ENCODE data around the gene CLDN2. TPM values are rescaled to one million over a fixed set of nuclear protein-coding genes. Genes with fewer than 3 reads are reported as not detected.

The CLDN2 gene
- total RNA-seq, 1 experiment from 2014 or later = not detected

DNA sequence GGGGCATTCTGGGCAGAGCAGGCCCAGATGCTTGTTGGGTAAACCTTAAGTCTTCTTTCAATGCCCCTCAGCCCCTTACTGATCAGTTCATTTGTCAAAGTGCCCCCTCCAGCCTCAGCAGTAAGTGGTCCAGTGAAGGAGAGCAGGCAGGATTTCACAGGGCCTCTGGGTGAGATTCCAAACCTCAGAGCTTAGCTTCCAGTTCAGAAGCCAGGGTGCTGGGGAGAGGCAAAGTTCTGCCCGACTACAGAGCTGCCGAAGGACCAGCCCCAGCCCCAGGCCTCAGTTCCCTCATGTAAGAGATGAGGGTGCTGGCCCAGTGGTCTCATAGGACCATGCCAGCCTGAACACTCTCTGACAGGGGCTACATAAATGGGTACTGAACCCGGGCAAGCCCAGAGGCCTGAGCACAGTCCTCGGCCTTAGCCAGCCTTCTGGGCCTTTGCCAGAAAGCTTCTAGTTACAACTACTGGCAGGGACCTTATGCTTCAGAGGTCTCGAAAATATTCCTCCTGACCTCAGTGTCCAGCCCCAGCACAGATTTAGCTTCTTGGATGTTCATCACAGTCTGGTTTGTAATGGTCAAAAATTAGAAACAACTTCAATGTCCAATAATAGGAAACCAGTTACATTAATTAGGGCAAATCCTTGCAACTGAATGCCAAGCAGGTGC, 16.2 kb upstream of the CLDN2 start:
- Histone ChIP-seq H3K27me3 (replicated peaks; ENCODE audit: insufficient read depth, low read depth, low read length, poor library complexity) (no peaks in the 10 kb centered on the region), H3K9me3 (ENCODE audit: low read depth, low read length, poor library complexity, severe bottlenecking) (no peaks in the 10 kb centered on the region), H3K36me3 (ENCODE audit: insufficient read depth, low read length, poor library complexity, severe bottlenecking) (no peaks in the 10 kb centered on the region), H3K4me3 (ENCODE audit: low read depth, low read length, poor library complexity, severe bottlenecking) (no peak overlapping the region), H3K4me1 (ENCODE audit: insufficient read depth, low read length, poor library complexity, severe bottlenecking) (no peaks in the 10 kb centered on the region), H3K27ac (ENCODE audit: low read depth, low read length, poor library complexity, severe bottlenecking) (no peak overlapping the region)
- ChIA-PET POLR2A (ENCODE audit: low non-redundant PET) (no interaction called here), CTCF (interaction anchor here (0.6 kb wide), 1 partner anchor 53 kb away, joined by 3 read pairs; no protein-coding TSS in a partner anchor)
- BruUV-seq (replicated peaks) = no TSS peak
- intact Hi-C loops (cut with micrococcal nuclease; ENCODE audit: unreplicated experiment) = no loop called here
- no peak for DNase-seq (ENCODE audit: low spot score)
- TF ChIP-seq CTCF (conservative IDR thresholded peaks at IDR 0.05; ENCODE audit: low read depth, low read length) = no peak
- no peak for TF ChIP-seq EZH2 (IDR thresholded peaks at IDR 0.05; ENCODE audit: borderline replicate concordance, low read depth, low read length, poor library complexity, severe bottlenecking)

- H3K9me3 ChIP-seq (ENCODE audit: low read depth, low read length, poor library complexity, severe bottlenecking) = no peaks in the 10 kb centered on the region
- no peaks in the 10 kb centered on the region for H3K27me3 ChIP-seq (replicated peaks; ENCODE audit: insufficient read depth, low read depth, low read length, poor library complexity)
- H3K36me3 ChIP-seq (ENCODE audit: insufficient read depth, low read length, poor library complexity, severe bottlenecking) = no peaks in the 10 kb centered on the region
- DNase-seq (ENCODE audit: low spot score) = no peak
- no TSS peak for BruUV-seq (replicated peaks)
- no peak overlapping the region for H3K4me3 ChIP-seq (ENCODE audit: low read depth, low read length, poor library complexity, severe bottlenecking)
- POLR2A ChIA-PET (ENCODE audit: low non-redundant PET) = no interaction called here
- H3K27ac ChIP-seq (ENCODE audit: low read depth, low read length, poor library complexity, severe bottlenecking) = no peak overlapping the region
- no peaks in the 10 kb centered on the region for H3K4me1 ChIP-seq (ENCODE audit: insufficient read depth, low read length, poor library complexity, severe bottlenecking)
- TF ChIP-seq CTCF (conservative IDR thresholded peaks at IDR 0.05; ENCODE audit: low read depth, low read length) = no peak
- TF ChIP-seq EZH2 (IDR thresholded peaks at IDR 0.05; ENCODE audit: borderline replicate concordance, low read depth, low read length, poor library complexity, severe bottlenecking) = no peak
- intact Hi-C loops (cut with micrococcal nuclease; ENCODE audit: unreplicated experiment) = no loop called here
- CTCF ChIA-PET = no interaction called here
Measured at GRCh38 chrX:106905064-106905708, 15.0 kb upstream of the CLDN2 start.

- no peaks in the 10 kb centered on the region for H3K4me1 ChIP-seq (ENCODE audit: insufficient read depth, low read length, poor library complexity, severe bottlenecking)
- intact Hi-C loops (cut with micrococcal nuclease; ENCODE audit: unreplicated experiment) = no loop called here
Measured at GRCh38 chrX:106906361-106906760, 13.8 kb upstream of the CLDN2 start.

More at GRCh38 chrX:106906361-106906760, 13.8 kb upstream of the CLDN2 start:
- TF ChIP-seq EZH2 (IDR thresholded peaks at IDR 0.05; ENCODE audit: borderline replicate concordance, low read depth, low read length, poor library complexity, severe bottlenecking) = no peak
- no peak for TF ChIP-seq CTCF (conservative IDR thresholded peaks at IDR 0.05; ENCODE audit: low read depth, low read length)
- no TSS peak for BruUV-seq (replicated peaks)
- no peak overlapping the region for H3K4me3 ChIP-seq (ENCODE audit: low read depth, low read length, poor library complexity, severe bottlenecking)
- no peaks in the 10 kb centered on the region for H3K27me3 ChIP-seq (replicated peaks; ENCODE audit: insufficient read depth, low read depth, low read length, poor library complexity)
- H3K36me3 ChIP-seq (ENCODE audit: insufficient read depth, low read length, poor library complexity, severe bottlenecking) = no peaks in the 10 kb centered on the region
- CTCF ChIA-PET = no interaction called here
- POLR2A ChIA-PET (ENCODE audit: low non-redundant PET) = no interaction called here
- DNase-seq (ENCODE audit: low spot score) = no peak
- no peaks in the 10 kb centered on the region for H3K9me3 ChIP-seq (ENCODE audit: low read depth, low read length, poor library complexity, severe bottlenecking)
- H3K27ac ChIP-seq (ENCODE audit: low read depth, low read length, poor library complexity, severe bottlenecking) = no peak overlapping the region

All from A673 (cell line).